NCI-H187 (cell line): ENCODE results near the gene ZNF445.
"Not testable (repeated sequence)": the region's sequence is repeated elsewhere in the genome, so short reads cannot be mapped to it uniquely, and the experiment has no call there.

ENCODE experiments used
- DNase-seq, 2 experiments: peaks; one replicate each; lab custom pipeline; 2025; lab: John Stamatoyannopoulos, UW

Gene ZNF445

GRCh38 chr3:44434834-44435510 lies 42.5 kb downstream of the ZNF445 start:
- no peak for DNase-seq

- no peak for DNase-seq
These were observed 47.0 kb downstream of the ZNF445 start for GRCh38 chr3:44430466-44430865.

GRCh38 chr3:44429459-44429858 lies 48.0 kb downstream of the ZNF445 start:
- DNase-seq = no peak

GRCh38 chr3:44428910-44429309 lies 48.6 kb downstream of the ZNF445 start:
- DNase-seq = no peak

GRCh38 chr3:44427683-44428082 lies 49.8 kb downstream of the ZNF445 start:
- DNase-seq = no peak

- DNase-seq = no peak
These were observed 52.7 kb downstream of the ZNF445 start for GRCh38 chr3:44424758-44425157.

- no peak for DNase-seq
These were observed 56.2 kb downstream of the ZNF445 start for GRCh38 chr3:44421280-44421679.

GRCh38 chr3:44420676-44421075 lies 56.8 kb downstream of the ZNF445 start:
- no peak for DNase-seq

GRCh38 chr3:44419923-44420650 lies 57.4 kb downstream of the ZNF445 start:
- no peak for DNase-seq

GRCh38 chr3:44419116-44419922 lies 58.2 kb downstream of the ZNF445 start:
- DNase-seq = no peak

GRCh38 chr3:44418549-44418948 lies 58.9 kb downstream of the ZNF445 start:
- DNase-seq = no peak

- not testable (repeated sequence) for DNase-seq
These were observed 59.4 kb downstream of the ZNF445 start for GRCh38 chr3:44418118-44418517.

GRCh38 chr3:44416031-44417030 lies 61.1 kb downstream of the ZNF445 start:
- DNase-seq = no peak

GRCh38 chr3:44415421-44415820 lies 62.0 kb downstream of the ZNF445 start:
- DNase-seq = no peak

GRCh38 chr3:44414517-44415090 lies 62.9 kb downstream of the ZNF445 start:
- DNase-seq = no peak

GRCh38 chr3:44412365-44412764 lies 65.1 kb downstream of the ZNF445 start:
- DNase-seq = no peak

- no peak for DNase-seq
These were observed 66.3 kb downstream of the ZNF445 start for GRCh38 chr3:44411031-44411645.

- no peak for DNase-seq
These were observed 67.6 kb downstream of the ZNF445 start for GRCh38 chr3:44409640-44410410.

GRCh38 chr3:44402548-44402947 lies 74.9 kb downstream of the ZNF445 start:
- no peak for DNase-seq

GRCh38 chr3:44400771-44401170 lies 76.7 kb downstream of the ZNF445 start:
- no peak for DNase-seq
